Cardiac fibroblast (primary cell): Measurements from ENCODE around the gene LRR1.
A peak's percentile ranks its signal among the peaks of the same experiment; 100 is the strongest.
"Not testable (repeated sequence)": the region's sequence is repeated elsewhere in the genome, so short reads cannot be mapped to it uniquely, and the experiment has no call there.

Source experiments
- DNase-seq, 2 donors: peaks; one replicate each; pipeline versions ENCODE4 v3.0.0 to v3.0.0-alpha.2; 2010; ENCODE audit warnings: low read depth in 2 of 2
- H3K4me3 ChIP-seq, 2 donors: replicated peaks in 1 of 2; 1 replicate in 1 of 2; 2 replicates in 1 of 2; pipeline ENCODE4 v1.5.1; 2011; ENCODE audit warnings: low read depth in 2 of 2, low read length in 2 of 2, mild to moderate bottlenecking in 2 of 2, moderate library complexity in 1 of 2
- CTCF ChIP-seq: IDR thresholded peaks from one replicate; pipeline ENCODE4 v1.5.1; 2011; ENCODE audit warnings: low read depth, mild to moderate bottlenecking, low read length, inconsistent platforms

LRR1 gene

DNA sequence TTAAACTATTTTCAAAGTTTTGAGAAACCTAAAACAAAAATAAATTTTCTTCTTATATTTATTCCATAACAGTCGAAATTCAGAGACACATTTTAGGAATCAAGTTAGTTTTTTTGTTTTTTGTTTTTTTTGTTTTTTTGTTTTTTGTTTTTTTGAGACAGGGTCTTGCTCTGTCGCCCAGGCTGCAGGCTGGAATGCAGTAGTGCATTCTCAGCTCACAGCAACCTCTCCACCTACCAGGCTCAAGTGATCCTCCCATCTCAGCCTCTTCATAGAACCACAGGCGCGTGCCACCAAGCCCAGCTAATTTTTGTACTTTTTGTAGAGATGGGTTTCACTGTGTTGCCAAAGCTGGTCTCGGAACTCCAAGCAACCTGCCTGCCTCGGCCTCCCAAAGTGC is 54.8 kb downstream of the LRR1 start:
- DNase-seq = no peak
- H3K4me3 ChIP-seq = no peak overlapping the region
- no peak for TF ChIP-seq CTCF

DNA sequence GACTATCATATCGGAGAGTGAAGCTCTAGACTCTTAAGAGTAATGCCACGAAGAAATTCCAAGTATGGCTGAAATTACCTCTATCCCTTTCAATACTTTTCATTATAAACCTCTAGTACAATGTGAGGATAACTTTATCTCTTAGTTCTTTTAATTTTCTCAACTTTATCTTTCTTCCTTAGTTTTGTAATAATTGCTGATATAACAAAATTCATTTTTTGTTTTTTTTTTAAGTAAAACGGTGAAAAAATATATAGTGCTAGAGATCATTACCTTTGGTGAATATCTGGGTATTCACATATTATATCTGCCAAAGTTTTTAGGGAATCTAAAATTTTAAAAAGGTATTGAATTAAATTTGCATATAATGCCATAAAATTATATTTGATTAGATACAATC is 55.8 kb downstream of the LRR1 start:
- DNase-seq = no peak
- no peak overlapping the region for H3K4me3 ChIP-seq
- TF ChIP-seq CTCF = no peak

DNA sequence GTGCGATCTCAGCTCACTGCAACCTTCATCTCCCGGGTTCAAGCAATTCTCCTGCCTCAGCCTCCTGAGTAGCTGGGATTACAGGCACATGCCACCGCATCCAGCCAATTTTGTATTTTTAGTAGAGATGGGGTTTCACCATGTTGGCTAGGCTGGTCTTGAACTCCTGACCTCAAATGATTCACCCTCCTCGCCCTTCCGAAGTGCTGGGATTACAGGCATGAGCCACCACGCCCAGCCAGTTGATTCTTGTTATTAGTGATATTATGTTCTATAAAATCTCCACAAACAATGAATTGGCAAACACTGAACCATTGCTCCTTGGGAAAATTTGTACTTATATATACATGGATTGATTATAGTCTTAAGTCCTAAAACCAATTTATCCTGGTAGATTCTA is 58.8 kb downstream of the LRR1 start:
- DNase-seq = peak in 1 of 2 donors; percentile 56

DNA sequence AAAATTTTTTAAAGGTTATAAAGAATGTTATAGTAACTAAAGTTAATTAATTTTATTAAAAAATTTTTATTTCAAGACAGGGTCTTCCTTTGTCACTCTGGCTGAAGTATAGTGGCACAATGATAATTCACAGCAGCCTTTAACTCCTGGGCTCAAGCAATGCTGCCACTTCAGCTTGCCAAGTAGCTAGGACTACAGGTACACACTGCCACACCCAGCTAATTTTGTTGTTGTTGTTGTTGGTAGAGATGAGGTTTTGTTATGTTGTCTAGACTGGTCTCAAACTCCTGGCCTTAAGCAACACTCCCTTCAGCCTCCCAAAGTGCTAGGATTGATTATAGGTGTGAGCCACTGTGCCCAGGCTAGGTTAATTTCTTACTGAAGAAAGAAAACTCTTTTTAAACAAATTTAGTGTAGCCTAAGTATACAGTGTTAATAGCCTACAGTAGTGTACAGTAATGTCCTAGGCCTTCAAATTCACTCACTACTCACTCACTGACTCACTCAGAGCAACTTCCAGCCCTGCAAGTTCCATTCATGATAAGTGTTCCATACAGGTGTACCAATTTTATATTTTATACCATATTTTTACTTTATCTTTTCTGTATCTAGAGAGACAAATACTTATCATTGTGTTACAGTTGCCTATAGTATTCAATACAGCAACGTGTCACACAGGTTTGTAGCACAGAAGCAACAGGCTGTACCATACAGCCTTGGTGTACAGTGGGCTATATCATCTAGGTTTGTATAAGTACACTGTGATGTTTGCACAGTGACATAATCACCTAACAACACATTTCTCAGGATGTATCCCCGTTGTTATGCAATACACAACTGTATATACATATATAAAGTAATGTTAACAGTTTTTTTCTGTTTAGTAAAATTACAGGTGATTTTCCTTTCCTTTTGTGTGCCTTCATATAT is 61.1 kb downstream of the LRR1 start:
- no peak for TF ChIP-seq CTCF
- DNase-seq = no peak
- no peak overlapping the region for H3K4me3 ChIP-seq

More for the DNA sequence above, 58.8 kb downstream of the LRR1 start:
- not testable (repeated sequence) for H3K4me3 ChIP-seq
